ENCODE results near the gene KDM6A.
"Not testable (repeated sequence)": the region's sequence is repeated elsewhere in the genome, so short reads cannot be mapped to it uniquely, and the experiment has no call there.

KDM6A gene

GRCh38 chrX:45133465-45133864, 260.5 kb downstream of the KDM6A start:
- no peak for DNase-seq

GRCh38 chrX:45134315-45134731, 261.3 kb downstream of the KDM6A start:
- DNase-seq: no peak

DNA sequence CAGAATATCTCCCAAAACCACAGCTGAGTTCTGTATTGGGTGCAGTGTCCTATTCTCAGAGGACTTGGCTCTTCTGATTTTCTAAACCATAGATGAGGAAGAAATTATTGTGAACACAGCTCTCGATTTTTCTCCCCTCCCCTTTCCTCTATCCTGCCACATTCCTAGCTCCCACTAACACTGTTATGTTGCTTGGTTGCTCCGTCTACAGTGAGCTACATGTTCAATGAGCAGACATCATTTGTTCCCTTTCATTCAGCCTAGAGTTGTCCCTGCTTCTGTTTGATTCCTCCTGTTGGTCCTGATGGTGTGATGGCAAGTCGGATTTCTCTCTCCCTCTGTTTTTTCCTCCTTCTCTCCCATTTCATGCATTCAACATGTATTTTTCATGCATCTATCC, 261.8 kb downstream of the KDM6A start:
- no peak for DNase-seq

- not testable (repeated sequence) for DNase-seq
Measured at GRCh38 chrX:45135391-45136075, 262.5 kb downstream of the KDM6A start.

DNA sequence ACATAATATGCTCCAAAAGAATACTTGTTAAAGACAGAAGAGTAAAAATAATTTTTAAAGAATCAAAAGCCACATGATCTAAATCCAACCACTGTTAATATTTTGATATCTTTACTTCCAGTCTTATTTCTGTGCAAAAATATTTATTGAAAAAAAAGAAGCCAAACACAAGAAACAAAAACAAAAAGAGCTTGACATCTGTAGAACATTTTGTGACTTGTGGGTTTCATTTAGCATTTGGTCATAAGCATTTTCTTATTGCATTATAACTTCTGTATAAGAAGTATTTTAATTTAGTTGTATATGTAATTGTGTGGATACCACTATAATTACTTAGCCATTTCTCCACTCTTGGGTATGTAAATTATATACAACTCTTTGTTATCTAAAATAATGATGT, 264.5 kb downstream of the KDM6A start:
- no peak for DNase-seq

DNA sequence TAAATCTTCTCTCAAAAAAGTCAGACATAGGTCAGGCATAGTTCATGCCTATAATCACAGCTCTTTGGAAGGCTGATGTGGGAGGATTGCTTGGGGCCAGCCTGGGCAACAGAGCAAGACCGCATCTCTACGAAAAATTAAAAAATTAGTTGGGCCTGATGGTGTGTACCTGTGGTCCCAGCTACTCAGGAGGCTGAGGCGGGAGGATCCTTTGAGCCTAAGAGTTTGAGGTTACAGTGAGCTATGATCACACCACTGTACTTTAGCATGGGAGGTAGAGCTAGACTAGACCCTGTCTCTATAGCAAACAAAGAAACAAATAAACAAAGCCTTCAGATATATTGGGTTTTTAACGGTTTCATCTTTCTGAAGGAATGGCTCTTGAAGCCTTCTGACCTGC, 265.5 kb downstream of the KDM6A start:
- no peak for DNase-seq

- no peak for DNase-seq
Measured at GRCh38 chrX:45140812-45141211, 267.8 kb downstream of the KDM6A start.

DNA sequence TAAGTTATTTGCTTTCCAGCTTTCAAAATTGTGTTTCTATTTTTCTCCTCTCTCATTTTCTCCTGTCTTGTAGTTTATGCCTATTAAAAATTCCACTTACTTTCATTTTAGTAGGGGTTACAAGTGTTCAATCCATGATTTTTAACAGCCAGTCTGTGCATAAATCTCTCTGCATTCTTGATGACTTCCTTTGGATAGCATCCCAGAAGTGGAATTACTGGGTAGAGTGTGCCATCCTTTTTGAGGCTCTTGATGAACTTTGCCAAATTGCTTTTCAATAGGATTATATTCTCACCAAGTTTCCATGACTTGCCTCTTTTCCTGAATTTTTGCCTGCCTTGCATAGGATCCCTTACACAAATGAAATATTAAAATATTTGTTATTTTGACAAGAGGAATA, 269.2 kb downstream of the KDM6A start:
- DNase-seq: no peak

- DNase-seq: no peak
Measured at GRCh38 chrX:45143455-45143854, 270.5 kb downstream of the KDM6A start.

GRCh38 chrX:45145492-45146215, 272.7 kb downstream of the KDM6A start:
- DNase-seq: no peak

DNA sequence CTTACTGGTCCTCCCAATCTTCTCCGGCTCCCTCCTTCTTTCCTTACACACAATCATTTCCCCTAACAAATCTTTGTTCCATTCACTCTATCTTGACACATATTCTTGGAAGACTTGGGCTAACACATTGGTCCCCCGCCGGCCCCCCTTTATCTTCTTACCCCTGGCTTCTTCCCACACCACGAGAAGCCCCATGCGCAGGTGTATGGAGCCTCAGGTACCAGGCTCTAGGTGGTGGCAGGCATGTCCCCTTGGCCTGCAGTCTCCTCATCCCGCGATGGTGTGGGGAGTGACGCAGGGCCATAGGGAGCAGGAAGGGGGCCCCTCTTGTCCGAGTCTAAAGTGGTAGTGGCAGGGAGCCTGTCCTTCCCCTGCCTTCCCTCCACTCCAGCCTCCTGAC, 277.8 kb downstream of the KDM6A start:
- no peak for DNase-seq

- DNase-seq: no peak
Measured at GRCh38 chrX:45154033-45154360, 281.0 kb downstream of the KDM6A start.

DNA sequence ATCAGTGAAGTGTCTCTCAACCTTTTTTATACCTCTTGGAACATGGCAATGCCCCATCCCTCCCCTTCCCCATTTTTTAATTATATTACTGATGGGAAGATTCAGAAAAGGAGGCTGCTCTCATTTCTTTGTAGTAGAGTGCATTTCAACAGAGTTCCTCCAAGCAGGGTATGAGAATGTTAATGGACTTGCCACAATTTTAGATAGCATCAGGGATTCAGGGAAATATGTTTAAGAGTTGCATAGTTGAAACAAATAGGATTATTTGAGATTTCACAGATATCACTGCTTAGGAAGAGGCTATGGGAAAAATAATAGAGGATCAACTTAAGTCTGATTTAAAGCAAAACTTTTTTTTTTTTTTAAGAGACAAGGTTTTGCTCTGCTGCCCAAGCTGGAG, 281.5 kb downstream of the KDM6A start:
- no peak for DNase-seq

GRCh38 chrX:45157647-45158046, 284.7 kb downstream of the KDM6A start:
- DNase-seq: no peak
